Keratinocyte (primary cell): ENCODE data around the gene EIF4E1B. TPM values are rescaled to one million over a fixed set of nuclear protein-coding genes. Genes with fewer than 3 reads are reported as not detected.
"Not testable (repeated sequence)": the region's sequence is repeated elsewhere in the genome, so short reads cannot be mapped to it uniquely, and the experiment has no call there.

Source experiments
- DNase-seq: peaks from one replicate; pipeline ENCODE4 v3.0.0-alpha.2; 2011; ENCODE audit warnings: low read depth, missing footprints, low spot score
- FAIRE-seq: peaks from 2 replicates; lab custom pipeline; 2011; peaks lifted over from hg19 to GRCh38; lab: Jason Lieb, UNC
- H2AFZ ChIP-seq: 2 replicates; pipeline ENCODE4 v1.6.0; 2012; ENCODE audit warnings: low read length, control low read depth, inconsistent platforms; ENCODE audit not compliant: control insufficient read depth
- H3K27ac ChIP-seq: 2 replicates; pipeline ENCODE4 v1.5.1; 2011; ENCODE audit warnings: low read length; ENCODE audit not compliant: control insufficient read depth, insufficient read depth
- H3K27me3 ChIP-seq: 3 replicates; pipeline ENCODE4 v1.6.0; 2011; ENCODE audit warnings: low read length; ENCODE audit not compliant: control insufficient read depth, insufficient read depth; ENCODE audit errors: extremely low read depth
- H3K36me3 ChIP-seq, 2 experiments: 2 replicates in 1 of 2; 3 replicates in 1 of 2; pipeline ENCODE4 v1.5.1; 2011; ENCODE audit warnings: low read length in 2 of 2, mild to moderate bottlenecking in 1 of 2; ENCODE audit not compliant: control insufficient read depth in 2 of 2, insufficient read depth in 2 of 2; ENCODE audit errors: extremely low read depth in 1 of 2
- H3K4me1 ChIP-seq: 3 replicates; pipeline ENCODE4 v1.5.1; 2011; ENCODE audit warnings: low read length; ENCODE audit not compliant: control insufficient read depth, insufficient read depth; ENCODE audit errors: extremely low read depth
- H3K4me2 ChIP-seq: 3 replicates; pipeline ENCODE4 v1.6.0; 2011; ENCODE audit warnings: low read depth, low read length; ENCODE audit not compliant: control insufficient read depth, insufficient read depth; ENCODE audit errors: extremely low read depth
- H3K4me3 ChIP-seq, 3 experiments: fragments of 200-600 bp in 1 of 3; sonication (generic) in 1 of 3; 2 replicates in 2 of 3; 3 replicates in 1 of 3; pipeline ENCODE4 v1.5.1; 2011 to 2016; ENCODE audit warnings: low read length in 3 of 3, mild to moderate bottlenecking in 3 of 3, control low read depth in 2 of 3, inconsistent platforms in 1 of 3, low read depth in 1 of 3, mixed read lengths in 1 of 3, mixed run types in 1 of 3, moderate library complexity in 1 of 3; ENCODE audit not compliant: control insufficient read depth in 2 of 3, insufficient read depth in 2 of 3; ENCODE audit errors: extremely low read depth in 1 of 3
- H3K79me2 ChIP-seq: 2 replicates; pipeline ENCODE4 v1.6.0; 2012; ENCODE audit warnings: low read length; ENCODE audit not compliant: control insufficient read depth, insufficient read depth
- H3K9ac ChIP-seq: 3 replicates; pipeline ENCODE4 v1.6.0; 2011; ENCODE audit warnings: low read length; ENCODE audit not compliant: control insufficient read depth, insufficient read depth; ENCODE audit errors: extremely low read depth
- H3K9me1 ChIP-seq: 3 replicates; pipeline ENCODE4 v1.6.0; 2011; ENCODE audit warnings: low read length; ENCODE audit not compliant: control insufficient read depth, insufficient read depth; ENCODE audit errors: extremely low read depth
- H3K9me3 ChIP-seq: 2 replicates; pipeline ENCODE4 v1.5.1; 2012; ENCODE audit warnings: low read depth, low read length; ENCODE audit not compliant: control insufficient read depth
- H4K20me1 ChIP-seq: 3 replicates; pipeline ENCODE4 v1.6.0; 2011; ENCODE audit warnings: low read length; ENCODE audit not compliant: control insufficient read depth, insufficient read depth; ENCODE audit errors: extremely low read depth
- EZH2 ChIP-seq: IDR thresholded peaks from one replicate; pipeline ENCODE4 v1.6.1; 2012; ENCODE audit warnings: inconsistent platforms, mild to moderate bottlenecking, low read length, moderate library complexity
- dilution Hi-C: fragments of 300-500 bp; cut with MboI; formaldehyde crosslinking; loops from one replicate; pipeline ENCODE4 v1.7.0; 2020; ENCODE audit warnings: low sequenced_read_pairs; ENCODE audit not compliant: extremely low pct_ligation_motif_present
- polyA plus RNA-seq, 5 experiments: library from polyadenylated mRNA; depleted of rRNA in 3 of 5; stranded (reverse) in 3 of 5; stranded (forward) in 1 of 5; unstranded in 1 of 5; fragments of >200 nt; gene quantifications; 1 replicate in 1 of 5; 2 replicates in 3 of 5; 3 replicates in 1 of 5; pipeline versions ENCODE4 v1.2.1 to v1.2.3, GENCODE V29; 2011 to 2012; ENCODE audit warnings: missing spikeins in 2 of 5, low read depth in 1 of 5, low replicate concordance in 1 of 5
- TF ChIP-seq, protein P1 (sequence below), 3 experiments: IDR thresholded peaks in 1 of 3; conservative IDR thresholded peaks in 1 of 3; optimal IDR thresholded peaks in 1 of 3; 2 replicates in 2 of 3; 3 replicates in 1 of 3; pipeline versions ENCODE3 to v1.5.1; 2011; ENCODE audit warnings: low read length in 3 of 3, mild to moderate bottlenecking in 3 of 3, moderate library complexity in 2 of 3, control low read depth in 1 of 3, inconsistent platforms in 1 of 3; ENCODE audit not compliant: insufficient read depth in 2 of 3; ENCODE audit errors: extremely low read depth in 1 of 3

The EIF4E1B gene
- polyA plus RNA-seq, 1 donor (not counting 4 experiments of a cell fraction or from before 2014, with no cell fraction given): not detected

DNA sequence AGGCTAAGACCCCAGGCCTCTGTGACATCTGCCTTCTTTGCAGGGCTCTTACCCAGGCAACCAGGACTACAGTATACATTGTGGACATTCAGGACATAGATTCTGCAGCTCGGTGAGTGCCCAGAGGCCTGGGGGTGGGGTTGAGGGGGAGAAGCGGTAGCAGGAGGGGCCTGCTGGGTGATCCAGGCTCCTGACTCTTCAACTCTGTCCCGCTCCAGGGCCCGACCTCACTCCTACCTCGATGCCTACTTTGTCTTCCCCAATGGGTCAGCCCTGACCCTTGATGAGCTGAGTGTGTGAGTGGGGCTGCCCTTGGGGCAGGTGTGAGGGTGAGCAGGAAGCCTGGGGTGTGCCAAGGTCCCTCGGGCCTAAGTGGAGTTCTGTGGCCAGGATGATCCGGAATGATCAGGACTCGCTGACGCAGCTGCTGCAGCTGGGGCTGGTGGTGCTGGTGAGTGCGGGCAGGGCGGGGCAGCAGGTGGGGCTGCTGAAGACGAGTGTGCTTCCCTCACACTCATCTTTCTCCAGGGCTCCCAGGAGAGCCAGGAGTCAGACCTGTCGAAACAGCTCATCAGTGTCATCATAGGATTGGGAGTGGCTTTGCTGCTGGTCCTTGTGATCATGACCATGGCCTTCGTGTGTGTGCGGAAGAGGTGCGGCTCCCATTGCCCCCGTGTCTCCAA lies 40.3 kb upstream of the EIF4E1B start:
- dilution Hi-C loops: no loop called here
- Histone ChIP-seq H3K9ac (no peak overlapping the region), H3K27ac (no peak overlapping the region), H3K36me3 (no peaks in the 10 kb centered on the region), H3K9me1 (no peaks in the 10 kb centered on the region), H3K4me1 (peaks cover 8% of the 10 kb centered on the region), H3K9me3 (peaks cover 6% of the 10 kb centered on the region), H2AFZ (no peak overlapping the region), H4K20me1 (no peaks in the 10 kb centered on the region), H3K27me3 (no peaks in the 10 kb centered on the region), H3K79me2 (no peaks in the 10 kb centered on the region), H3K4me3 (no peak overlapping the region), H3K4me2 (no peak overlapping the region)
- TF ChIP-seq, protein P1, sequence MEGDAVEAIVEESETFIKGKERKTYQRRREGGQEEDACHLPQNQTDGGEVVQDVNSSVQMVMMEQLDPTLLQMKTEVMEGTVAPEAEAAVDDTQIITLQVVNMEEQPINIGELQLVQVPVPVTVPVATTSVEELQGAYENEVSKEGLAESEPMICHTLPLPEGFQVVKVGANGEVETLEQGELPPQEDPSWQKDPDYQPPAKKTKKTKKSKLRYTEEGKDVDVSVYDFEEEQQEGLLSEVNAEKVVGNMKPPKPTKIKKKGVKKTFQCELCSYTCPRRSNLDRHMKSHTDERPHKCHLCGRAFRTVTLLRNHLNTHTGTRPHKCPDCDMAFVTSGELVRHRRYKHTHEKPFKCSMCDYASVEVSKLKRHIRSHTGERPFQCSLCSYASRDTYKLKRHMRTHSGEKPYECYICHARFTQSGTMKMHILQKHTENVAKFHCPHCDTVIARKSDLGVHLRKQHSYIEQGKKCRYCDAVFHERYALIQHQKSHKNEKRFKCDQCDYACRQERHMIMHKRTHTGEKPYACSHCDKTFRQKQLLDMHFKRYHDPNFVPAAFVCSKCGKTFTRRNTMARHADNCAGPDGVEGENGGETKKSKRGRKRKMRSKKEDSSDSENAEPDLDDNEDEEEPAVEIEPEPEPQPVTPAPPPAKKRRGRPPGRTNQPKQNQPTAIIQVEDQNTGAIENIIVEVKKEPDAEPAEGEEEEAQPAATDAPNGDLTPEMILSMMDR (optimal IDR thresholded peaks at IDR 0.05 in 1 of 3, IDR thresholded peaks at IDR 0.05 in 1 of 3, conservative IDR thresholded peaks at IDR 0.05 in 1 of 3; ENCODE audit: extremely low read depth in 1 of 3, insufficient read depth in 2 of 3, low read length in 3 of 3): no peak
- TF ChIP-seq EZH2: no peak
- DNase-seq (no peak), FAIRE-seq (no peak)

DNA sequence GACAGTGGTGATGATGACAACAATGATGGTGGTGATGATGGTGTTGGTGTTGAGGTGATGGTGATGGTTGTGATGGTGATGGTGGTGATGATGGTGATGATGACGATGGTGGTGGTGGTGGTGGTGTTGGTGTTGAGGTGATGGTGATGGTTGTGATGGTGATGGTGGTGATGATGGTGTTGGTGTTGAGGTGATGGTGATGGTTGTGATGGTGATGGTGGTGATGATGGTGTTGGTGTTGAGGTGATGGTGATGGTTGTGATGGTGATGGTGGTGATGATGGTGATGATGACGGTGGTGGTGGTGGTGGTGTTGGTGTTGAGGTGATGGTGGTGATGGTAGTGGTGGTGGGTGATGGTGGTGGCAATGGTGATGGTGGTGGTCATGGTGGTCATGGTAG lies 38.8 kb upstream of the EIF4E1B start:
- H3K4me2 ChIP-seq, H3K4me3 ChIP-seq, DNase-seq, H2AFZ ChIP-seq, H3K27me3 ChIP-seq, H3K36me3 ChIP-seq, dilution Hi-C loops, H3K9me3 ChIP-seq, H3K9ac ChIP-seq, H3K4me1 ChIP-seq, H3K9me1 ChIP-seq, H3K27ac ChIP-seq, H3K79me2 ChIP-seq, FAIRE-seq, H4K20me1 ChIP-seq: not testable (repeated sequence)

DNA sequence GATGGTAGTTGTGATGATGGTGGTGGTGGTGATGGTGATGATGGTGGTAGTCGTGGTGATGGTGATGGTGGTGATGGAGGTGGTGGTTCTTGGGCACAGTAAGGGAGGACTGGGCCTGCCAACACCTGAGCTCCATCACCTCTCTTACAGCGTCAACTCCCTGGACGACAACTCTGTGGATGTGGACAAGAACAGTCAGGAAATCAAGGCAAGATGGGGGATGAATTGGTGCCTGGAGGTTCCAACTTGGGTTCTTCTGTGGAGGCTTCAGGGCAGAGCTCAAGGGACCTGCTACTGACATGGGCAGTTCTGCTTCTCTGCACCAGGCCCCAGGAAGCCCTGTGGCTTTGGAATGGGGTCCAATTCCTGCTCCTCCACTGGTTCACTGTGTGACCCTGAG lies 37.9 kb upstream of the EIF4E1B start:
- dilution Hi-C loops: no loop called here
- H4K20me1 ChIP-seq: no peaks in the 10 kb centered on the region
- FAIRE-seq (no peak), DNase-seq (no peak)
- no peak for TF ChIP-seq EZH2
- TF ChIP-seq, protein P1 (optimal IDR thresholded peaks at IDR 0.05 in 1 of 3, IDR thresholded peaks at IDR 0.05 in 1 of 3, conservative IDR thresholded peaks at IDR 0.05 in 1 of 3; ENCODE audit: extremely low read depth in 1 of 3, insufficient read depth in 2 of 3, low read length in 3 of 3): no peak
- no peak overlapping the region for H3K4me3 ChIP-seq
- peaks cover 8% of the 10 kb centered on the region for H3K4me1 ChIP-seq
- no peaks in the 10 kb centered on the region for H3K9me1 ChIP-seq
- no peaks in the 10 kb centered on the region for H3K79me2 ChIP-seq
- peaks cover 0 to under 1% of the 10 kb centered on the region in 2 experiments for H3K36me3 ChIP-seq
- no peak overlapping the region for H3K4me2 ChIP-seq
- H3K27ac ChIP-seq: no peak overlapping the region
- no peak overlapping the region for H2AFZ ChIP-seq
- H3K9me3 ChIP-seq: peaks cover 6% of the 10 kb centered on the region
- no peaks in the 10 kb centered on the region for H3K27me3 ChIP-seq
- no peak overlapping the region for H3K9ac ChIP-seq
